ENCODE measurements around the gene GALT. TPM values are rescaled to one million over a fixed set of nuclear protein-coding genes. Genes with fewer than 3 reads are reported as not detected.

GALT gene
- total RNA-seq, 1 donor from 2014 or later: 72.0 TPM

DNA sequence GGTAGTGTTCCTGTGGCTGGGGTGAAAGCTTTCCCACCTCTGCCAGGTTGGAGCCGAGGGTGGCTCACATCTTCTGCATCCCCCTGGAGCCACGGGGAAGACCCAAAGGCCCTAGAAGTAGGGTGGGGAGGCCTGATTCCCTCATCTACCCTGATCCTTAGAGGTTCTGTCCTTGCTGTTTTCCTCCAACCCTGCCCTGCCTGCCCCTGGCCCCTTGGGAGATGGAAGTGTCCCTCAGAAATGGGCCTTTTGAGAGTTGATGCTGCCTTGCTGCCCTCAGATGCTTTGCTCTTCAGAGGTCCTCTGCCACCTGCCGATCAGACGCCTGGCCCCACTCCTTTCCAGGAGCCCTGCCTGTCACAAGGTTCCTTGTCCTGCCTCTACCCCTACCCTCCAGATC, 38.3 kb downstream of the GALT start:
- peaks cover 6% of the 10 kb centered on the region for H3K4me1 Mint-ChIP-seq (ENCODE audit: low read depth)
- DNase-seq (ENCODE audit: low spot score): no peak
- no peaks in the 10 kb centered on the region for H3K27me3 Mint-ChIP-seq (ENCODE audit: insufficient read depth)
- no peak overlapping the region for H3K27ac Mint-ChIP-seq
- no peaks in the 10 kb centered on the region for H3K36me3 Mint-ChIP-seq (ENCODE audit: low read depth)
- intact Hi-C loops (cut with micrococcal nuclease): no loop called here
- no peaks in the 10 kb centered on the region for H3K9me3 Mint-ChIP-seq
- H3K4me3 Mint-ChIP-seq: no peak overlapping the region

DNA sequence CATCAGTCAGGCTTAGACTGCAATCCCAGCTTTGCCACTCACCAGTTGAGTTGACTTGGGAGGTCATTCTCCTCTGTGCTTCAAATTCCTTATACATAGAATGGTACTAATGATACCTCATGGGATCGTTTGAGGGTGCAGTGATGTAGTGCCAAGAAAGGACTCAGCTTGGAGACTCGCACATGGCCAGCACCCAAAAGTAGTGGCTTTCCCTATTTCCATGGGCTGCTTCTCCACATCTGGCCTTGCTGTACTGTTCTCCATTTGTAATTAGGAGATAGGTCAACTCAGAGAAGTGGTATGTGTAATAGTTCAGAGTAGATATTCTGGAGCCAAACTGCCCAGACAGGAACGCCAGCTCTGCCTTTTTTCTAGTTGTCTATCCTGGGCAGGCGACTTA, 39.1 kb downstream of the GALT start:
- Mint-ChIP-seq H3K27ac (no peak overlapping the region), H3K36me3 (ENCODE audit: low read depth) (no peaks in the 10 kb centered on the region), H3K4me3 (no peak overlapping the region), H3K9me3 (no peaks in the 10 kb centered on the region), H3K4me1 (ENCODE audit: low read depth) (peaks cover 6% of the 10 kb centered on the region), H3K27me3 (ENCODE audit: insufficient read depth) (no peaks in the 10 kb centered on the region)
- no peak for DNase-seq (ENCODE audit: low spot score)
- intact Hi-C loops (cut with micrococcal nuclease): no loop called here

- Mint-ChIP-seq H3K4me3 (no peak overlapping the region), H3K9me3 (no peaks in the 10 kb centered on the region), H3K27ac (no peak overlapping the region), H3K27me3 (ENCODE audit: insufficient read depth) (no peaks in the 10 kb centered on the region), H3K36me3 (ENCODE audit: low read depth) (no peaks in the 10 kb centered on the region), H3K4me1 (ENCODE audit: low read depth) (peaks cover 6% of the 10 kb centered on the region)
- DNase-seq (ENCODE audit: low spot score): no peak
- intact Hi-C loops (cut with micrococcal nuclease): no loop called here
Measured at GRCh38 chr9:34686231-34686630, 39.8 kb downstream of the GALT start.

- no peak overlapping the region for H3K27ac Mint-ChIP-seq
- no peaks in the 10 kb centered on the region for H3K36me3 Mint-ChIP-seq (ENCODE audit: low read depth)
- DNase-seq (ENCODE audit: low spot score): no peak
- no peaks in the 10 kb centered on the region for H3K27me3 Mint-ChIP-seq (ENCODE audit: insufficient read depth)
- H3K4me3 Mint-ChIP-seq: no peak overlapping the region
- H3K4me1 Mint-ChIP-seq (ENCODE audit: low read depth): peaks cover 6% of the 10 kb centered on the region
- H3K9me3 Mint-ChIP-seq: no peaks in the 10 kb centered on the region
- intact Hi-C loops (cut with micrococcal nuclease): no loop called here
Measured at GRCh38 chr9:34686732-34687131, 40.3 kb downstream of the GALT start.

DNA sequence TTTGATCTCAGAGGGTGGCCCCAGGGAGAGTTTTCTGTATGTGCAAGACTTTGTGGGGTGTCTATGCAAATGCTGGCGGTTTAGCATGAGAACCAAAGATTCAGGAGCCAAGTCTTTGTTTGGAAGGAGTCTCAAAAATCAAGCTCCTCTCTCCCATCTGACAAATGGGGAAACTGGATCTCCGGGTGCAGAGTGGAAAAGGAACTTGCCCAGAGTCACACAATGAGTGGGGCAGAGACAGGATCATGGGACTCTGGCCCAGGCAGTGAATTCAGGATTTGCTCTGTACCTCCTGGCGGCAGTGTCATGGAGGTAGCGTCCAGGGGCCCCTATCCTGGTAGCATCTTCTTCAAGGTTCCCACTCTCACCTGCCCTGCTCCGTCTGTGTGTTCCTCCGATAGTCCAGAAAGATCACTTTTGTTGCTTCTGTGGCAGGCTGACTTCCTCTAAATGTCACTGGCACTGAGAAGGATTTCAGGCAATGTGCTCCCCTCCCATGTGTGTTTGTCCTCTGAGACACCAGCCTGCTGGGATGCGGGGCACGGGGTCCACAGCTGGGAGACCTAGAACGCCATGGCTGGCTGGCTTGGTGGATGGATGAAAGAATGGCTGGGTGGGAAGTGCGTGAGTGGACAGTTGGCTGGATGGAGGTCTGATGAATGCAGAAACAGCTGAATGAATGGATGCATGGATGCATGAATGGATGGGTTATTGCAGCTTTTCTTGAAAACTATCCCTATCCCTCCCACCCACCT, 41.0 kb downstream of the GALT start:
- intact Hi-C loops (cut with micrococcal nuclease): no loop called here
- DNase-seq (ENCODE audit: low spot score): no peak
- H3K4me1 Mint-ChIP-seq (ENCODE audit: low read depth): peaks cover 6% of the 10 kb centered on the region
- no peaks in the 10 kb centered on the region for H3K36me3 Mint-ChIP-seq (ENCODE audit: low read depth)
- no peaks in the 10 kb centered on the region for H3K9me3 Mint-ChIP-seq
- H3K4me3 Mint-ChIP-seq: no peak overlapping the region
- no peak overlapping the region for H3K27ac Mint-ChIP-seq
- H3K27me3 Mint-ChIP-seq (ENCODE audit: insufficient read depth): no peaks in the 10 kb centered on the region

DNA sequence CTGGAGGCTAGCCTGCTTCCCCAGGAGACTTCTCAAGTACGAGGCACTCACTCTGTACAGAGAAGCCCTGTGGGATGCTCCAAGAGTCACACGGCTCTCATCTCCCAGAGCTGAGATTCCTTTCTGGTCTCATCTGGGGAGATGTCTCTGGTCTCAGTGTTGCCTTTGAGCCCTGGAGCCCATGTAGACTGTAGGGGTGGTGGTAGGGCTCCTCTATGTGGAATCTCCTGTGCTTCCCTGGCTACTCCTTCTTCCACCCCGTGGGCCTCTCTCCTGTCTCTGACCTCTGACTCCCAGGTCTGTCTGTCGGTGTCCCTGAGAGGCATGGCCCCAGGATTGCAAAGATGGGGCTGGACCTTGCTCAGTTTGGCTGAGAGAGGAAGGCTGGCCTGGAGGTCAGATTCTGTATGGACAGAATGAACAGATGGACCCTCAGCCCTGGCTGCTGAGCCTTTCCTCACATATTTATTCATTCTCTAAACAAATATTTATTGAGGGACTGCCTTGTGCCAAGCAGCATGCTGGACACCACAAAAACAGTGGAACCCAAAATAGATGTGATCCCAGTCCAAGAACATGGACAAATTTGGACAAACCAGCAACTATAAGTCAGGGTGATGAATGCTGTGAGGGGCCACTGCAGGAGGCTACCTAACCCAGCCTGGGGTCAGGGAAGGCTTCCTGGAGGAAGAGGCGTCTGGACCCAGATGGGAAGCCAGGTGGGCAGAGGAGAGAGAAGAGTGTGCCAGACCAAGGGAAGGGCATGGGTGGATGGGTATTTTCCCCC, 42.0 kb downstream of the GALT start:
- Mint-ChIP-seq H3K4me3 (no peak overlapping the region), H3K36me3 (ENCODE audit: low read depth) (no peaks in the 10 kb centered on the region), H3K9me3 (no peaks in the 10 kb centered on the region), H3K27me3 (ENCODE audit: insufficient read depth) (no peaks in the 10 kb centered on the region), H3K27ac (no peak overlapping the region), H3K4me1 (ENCODE audit: low read depth) (peaks cover 6% of the 10 kb centered on the region)
- intact Hi-C loops (cut with micrococcal nuclease): no loop called here
- no peak for DNase-seq (ENCODE audit: low spot score)

DNA sequence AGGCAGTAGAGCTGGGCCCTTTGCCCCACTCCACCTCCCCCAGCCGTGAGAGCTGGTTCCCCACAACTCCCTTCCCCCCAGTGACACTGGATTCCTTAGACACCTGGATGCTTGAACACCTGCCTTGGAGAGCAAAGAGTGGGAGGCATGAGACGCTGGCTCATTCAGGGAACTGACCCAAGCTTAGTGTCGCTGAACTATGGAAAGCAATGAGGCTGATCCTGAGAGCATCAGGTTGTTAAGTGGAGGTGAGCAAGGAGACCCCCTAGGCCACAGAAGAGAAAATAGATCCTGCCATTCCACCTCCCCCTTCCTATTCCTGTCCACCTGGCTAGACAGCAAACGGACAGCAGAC, 42.6 kb downstream of the GALT start:
- intact Hi-C loops (cut with micrococcal nuclease): no loop called here
- Mint-ChIP-seq H3K4me3 (no peak overlapping the region), H3K27me3 (ENCODE audit: insufficient read depth) (no peaks in the 10 kb centered on the region), H3K4me1 (ENCODE audit: low read depth) (peaks cover 2% of the 10 kb centered on the region), H3K36me3 (ENCODE audit: low read depth) (no peaks in the 10 kb centered on the region), H3K9me3 (no peaks in the 10 kb centered on the region), H3K27ac (no peak overlapping the region)
- DNase-seq (ENCODE audit: low spot score): no peak

- no peaks in the 10 kb centered on the region for H3K27me3 Mint-ChIP-seq (ENCODE audit: insufficient read depth)
- DNase-seq (ENCODE audit: low spot score): no peak
- no peak overlapping the region for H3K27ac Mint-ChIP-seq
- no peak overlapping the region for H3K4me3 Mint-ChIP-seq
- H3K36me3 Mint-ChIP-seq (ENCODE audit: low read depth): no peaks in the 10 kb centered on the region
- H3K4me1 Mint-ChIP-seq (ENCODE audit: low read depth): no peaks in the 10 kb centered on the region
- intact Hi-C loops (cut with micrococcal nuclease): no loop called here
- H3K9me3 Mint-ChIP-seq: no peaks in the 10 kb centered on the region
Measured at GRCh38 chr9:34689512-34689911, 43.0 kb downstream of the GALT start.

DNA sequence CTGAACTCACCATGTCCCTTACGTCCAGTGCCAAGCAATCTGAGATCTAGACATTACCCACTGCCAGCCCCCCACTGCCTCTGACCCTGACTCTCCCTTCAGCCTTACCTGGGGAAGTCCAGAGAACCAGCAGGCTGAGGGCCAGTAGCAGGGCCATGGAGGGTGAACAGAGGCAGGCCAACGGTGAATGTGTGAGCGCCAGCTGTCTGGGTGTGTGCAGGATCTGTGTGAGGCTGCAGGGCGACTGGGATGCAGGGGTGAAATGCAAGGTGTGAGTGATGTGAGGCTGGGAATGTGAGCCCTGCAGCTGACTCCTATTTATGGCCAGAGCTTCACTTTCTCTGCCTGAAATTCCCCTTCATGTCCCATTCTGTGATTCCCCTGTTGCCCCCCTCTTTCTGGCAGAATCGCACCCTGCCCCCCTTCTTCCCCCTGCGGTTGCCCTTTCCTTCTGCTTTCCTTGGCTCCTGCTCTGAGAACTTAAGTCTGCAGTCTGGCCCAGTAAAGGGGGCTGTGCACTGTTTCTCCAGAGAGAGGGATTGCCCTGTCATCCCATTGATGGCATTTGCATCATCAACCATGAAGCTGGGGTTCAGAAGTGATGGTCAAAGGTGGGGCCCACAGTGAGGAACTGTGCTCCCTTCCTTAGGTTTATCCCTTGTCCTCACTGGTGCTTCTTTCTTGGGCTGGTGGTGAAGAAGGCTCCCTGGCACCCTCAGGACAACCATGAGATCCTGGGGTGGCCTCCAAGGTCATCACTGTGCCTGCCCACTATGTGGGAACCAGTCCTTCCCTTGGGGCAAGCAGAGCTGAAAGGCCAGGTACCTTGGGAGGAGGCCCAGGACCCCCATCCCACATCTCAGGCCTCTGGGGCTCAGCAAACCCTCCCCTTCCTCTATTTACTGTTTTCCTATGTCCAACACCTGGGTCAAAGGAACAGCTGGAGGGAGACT, 44.8 kb downstream of the GALT start, which contains the start of gene CCL19:
Gene CCL19 (minus strand): TSS at position 294 of the 953 bp plus-strand sequence. CDS start 137 bp downstream, at position 157.
- Mint-ChIP-seq H3K36me3 (ENCODE audit: low read depth) (no peaks in the 10 kb centered on the region), H3K4me1 (ENCODE audit: low read depth) (peaks cover 4% of the 10 kb centered on the region), H3K27ac (no peak within 1 kb of the TSS), H3K9me3 (no peaks in the 10 kb centered on the region), H3K4me3 (no peak within 1 kb of the TSS), H3K27me3 (ENCODE audit: insufficient read depth) (peaks cover 4% of the 10 kb centered on the region)
- DNase-seq (ENCODE audit: low spot score): no peak
- intact Hi-C loops (cut with micrococcal nuclease): no loop called here

DNA sequence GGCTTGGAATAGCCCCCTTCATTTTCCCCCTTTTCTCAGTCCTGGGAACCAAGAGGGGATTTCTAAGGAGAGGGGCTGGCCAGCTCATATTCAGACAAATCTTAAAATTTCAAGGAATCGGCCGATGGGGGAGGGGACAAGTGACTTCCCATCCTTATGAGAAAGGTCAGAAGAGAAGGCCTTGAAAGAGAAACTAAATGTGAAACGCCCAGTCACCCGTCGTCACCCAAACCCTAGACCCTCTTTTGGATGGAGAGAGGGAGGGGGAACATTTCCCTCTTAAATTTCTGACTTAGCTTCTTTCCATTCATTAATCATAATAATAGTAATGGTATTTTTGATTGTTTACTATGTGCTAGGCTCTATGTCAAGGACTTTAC, 45.5 kb downstream of the GALT start:
- Mint-ChIP-seq H3K27me3 (ENCODE audit: insufficient read depth) (peaks cover 4% of the 10 kb centered on the region), H3K4me1 (ENCODE audit: low read depth) (peaks cover 4% of the 10 kb centered on the region), H3K4me3 (no peak overlapping the region), H3K9me3 (no peaks in the 10 kb centered on the region), H3K27ac (no peak overlapping the region), H3K36me3 (ENCODE audit: low read depth) (no peaks in the 10 kb centered on the region)
- intact Hi-C loops (cut with micrococcal nuclease): no loop called here
- DNase-seq (ENCODE audit: low spot score): no peak

DNA sequence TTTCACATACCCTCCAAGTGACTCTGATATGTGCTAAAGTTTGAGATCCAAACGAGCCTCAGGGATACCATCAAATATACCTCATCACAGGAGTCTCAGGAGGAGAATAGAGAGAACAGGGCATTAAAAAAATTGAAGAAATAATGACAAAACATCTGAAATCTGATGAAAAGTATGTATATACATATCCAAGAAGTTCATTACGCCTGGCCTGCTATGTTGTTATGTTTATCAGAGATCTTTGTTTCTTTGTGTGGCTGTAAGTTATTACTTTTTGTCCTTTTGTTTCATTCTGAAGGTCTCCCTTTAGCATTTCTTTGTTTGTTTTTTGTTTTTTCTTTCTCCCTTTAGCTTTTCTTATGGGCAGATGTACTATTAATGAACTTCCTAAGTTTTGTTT, 47.1 kb downstream of the GALT start:
- H3K27me3 Mint-ChIP-seq (ENCODE audit: insufficient read depth): peaks cover 4% of the 10 kb centered on the region
- no peaks in the 10 kb centered on the region for H3K36me3 Mint-ChIP-seq (ENCODE audit: low read depth)
- peaks cover 4% of the 10 kb centered on the region for H3K4me1 Mint-ChIP-seq (ENCODE audit: low read depth)
- no peak overlapping the region for H3K27ac Mint-ChIP-seq
- H3K4me3 Mint-ChIP-seq: no peak overlapping the region
- DNase-seq (ENCODE audit: low spot score): no peak
- H3K9me3 Mint-ChIP-seq: no peaks in the 10 kb centered on the region
- intact Hi-C loops (cut with micrococcal nuclease): no loop called here

- no peaks in the 10 kb centered on the region for H3K9me3 Mint-ChIP-seq
- H3K27ac Mint-ChIP-seq: no peak overlapping the region
- no peak for DNase-seq (ENCODE audit: low spot score)
- no peaks in the 10 kb centered on the region for H3K36me3 Mint-ChIP-seq (ENCODE audit: low read depth)
- intact Hi-C loops (cut with micrococcal nuclease): no loop called here
- no peak overlapping the region for H3K4me3 Mint-ChIP-seq
- H3K4me1 Mint-ChIP-seq (ENCODE audit: low read depth): peaks cover 4% of the 10 kb centered on the region
- H3K27me3 Mint-ChIP-seq (ENCODE audit: insufficient read depth): peaks cover 6% of the 10 kb centered on the region
Measured at GRCh38 chr9:34694811-34695210, 48.3 kb downstream of the GALT start.
